Left hindlimb (tissue), 1 donor: ENCODE results near the gene LRBA.
"Not testable (repeated sequence)": the region's sequence is repeated elsewhere in the genome, so short reads cannot be mapped to it uniquely, and the experiment has no call there.

Experiments used
- DNase-seq: peaks from one replicate; pipeline ENCODE4 v3.0.0-alpha.2; 2018

The LRBA gene

GRCh38 chr4:151014521-151015458 is at the start of gene LRBA:
Gene LRBA (minus strand): TSS chr4:151015284. CDS start chr4:151014642, 642 bp downstream.
- peak; percentile 74 for DNase-seq

- not testable (repeated sequence) for DNase-seq
Observed at GRCh38 chr4:151063143-151063542, 48.1 kb upstream of the LRBA start.

GRCh38 chr4:151055539-151055938 is 40.5 kb upstream of the LRBA start:
- no peak for DNase-seq

GRCh38 chr4:151052785-151053184 is 37.7 kb upstream of the LRBA start:
- DNase-seq: no peak

GRCh38 chr4:151049430-151049884 is 34.4 kb upstream of the LRBA start:
- no peak for DNase-seq

- DNase-seq: no peak
Observed at GRCh38 chr4:151048913-151049312, 33.8 kb upstream of the LRBA start.

- DNase-seq: no peak
Observed at GRCh38 chr4:151046609-151047008, 31.5 kb upstream of the LRBA start.

GRCh38 chr4:151045907-151046306 is 30.8 kb upstream of the LRBA start:
- DNase-seq: no peak

GRCh38 chr4:151043803-151044515 is 28.9 kb upstream of the LRBA start:
- DNase-seq: no peak

- DNase-seq: no peak
Observed at GRCh38 chr4:151039733-151040132, 24.6 kb upstream of the LRBA start.

- DNase-seq: no peak
Observed at GRCh38 chr4:151038452-151039157, 23.5 kb upstream of the LRBA start.

- DNase-seq: no peak
Observed at GRCh38 chr4:151035911-151036310, 20.8 kb upstream of the LRBA start.

GRCh38 chr4:151035328-151035727 is 20.2 kb upstream of the LRBA start:
- no peak for DNase-seq

GRCh38 chr4:151034829-151035228 is 19.7 kb upstream of the LRBA start:
- DNase-seq: no peak

- DNase-seq: no peak
Observed at GRCh38 chr4:151031831-151032605, 16.9 kb upstream of the LRBA start.

- no peak for DNase-seq
Observed at GRCh38 chr4:151029537-151029936, 14.5 kb upstream of the LRBA start.

GRCh38 chr4:151029006-151029405 is 13.9 kb upstream of the LRBA start:
- DNase-seq: not testable (repeated sequence)

GRCh38 chr4:151025759-151026158 is 10.7 kb upstream of the LRBA start:
- no peak for DNase-seq

- DNase-seq: no peak
Observed at GRCh38 chr4:151022586-151022985, 7.5 kb upstream of the LRBA start.

- DNase-seq: no peak
Observed at GRCh38 chr4:151021637-151022334, 6.7 kb upstream of the LRBA start.

GRCh38 chr4:151015459-151016347 is 619 bp upstream of the LRBA start:
- DNase-seq: peak; percentile 87
